Panc1 (cell line): Measurements from ENCODE around the gene GLRA3.

Experiments used
- CTCF ChIP-seq: fragments of 450-650 bp; IDR thresholded peaks from 2 replicates; pipeline ENCODE4 v1.5.1; 2017; ENCODE audit warnings: mild to moderate bottlenecking
- POLR2AphosphoS5 ChIP-seq: IDR thresholded peaks from 2 replicates; pipeline ENCODE4 v1.6.1; 2012; ENCODE audit warnings: mild to moderate bottlenecking, low read depth, low read length, moderate library complexity
- REST ChIP-seq, 2 experiments: IDR thresholded peaks; 2 replicates each; pipeline ENCODE4 v1.6.1; 2011 to 2012; ENCODE audit warnings: low read depth in 2 of 2, control low read depth in 1 of 2, low read length in 1 of 2, mild to moderate bottlenecking in 1 of 2, moderate library complexity in 1 of 2; ENCODE audit not compliant: insufficient read depth in 1 of 2
- SIN3A ChIP-seq: IDR thresholded peaks from 2 replicates; pipeline ENCODE4 v1.6.1; 2012; ENCODE audit warnings: low read depth, mild to moderate bottlenecking, low read length, moderate library complexity, borderline replicate concordance; ENCODE audit not compliant: insufficient read depth
- TCF7L2 ChIP-seq: IDR thresholded peaks from 2 replicates; pipeline ENCODE4 v1.6.1; 2011; ENCODE audit warnings: mild to moderate bottlenecking, low read depth, low read length, inconsistent platforms

- TF ChIP-seq SIN3A (no peak), CTCF (no peak), POLR2AphosphoS5 (no peak), REST (IDR thresholded peaks at IDR 0.05; ENCODE audit: insufficient read depth in 1 of 2, low read depth in 2 of 2, low read length in 1 of 2) (no peak), TCF7L2 (no peak)
Observed at GRCh38 chr4:174633399-174633798, 195.6 kb downstream of the GLRA3 start.
